HCT116 (cell line): ENCODE measurements around the gene SLC66A2. TPM values are rescaled to one million over a fixed set of nuclear protein-coding genes. Genes with fewer than 3 reads are reported as not detected.
A peak's percentile ranks its signal among the peaks of the same experiment; 100 is the strongest.

Experiments used
- ATAC-seq: fragments of 200-7000 bp; cut with Tn5 transposase; 2 replicates; pipeline ENCODE4 v1.9.1; 2020; ENCODE audit warnings: mild to moderate bottlenecking, moderate library complexity
- BruUV-seq: library from RNA; stranded (reverse); fragments of 400-500 nt; replicated peaks from 2 replicates; lab custom pipeline; 2021; lab: Mats Ljungman, UMichigan
- CTCF ChIA-PET: fragments of 300-600 bp; sonication (Branson Sonifier 250); formaldehyde crosslinking; loops from one replicate; lab custom pipeline; 2021; ENCODE audit warnings: antibody characterized with exemption; lab: Charles Lee
- POLR2A ChIA-PET: fragments of 300-600, 350-600 bp; sonication (Branson Sonifier 250); formaldehyde crosslinking; loops from one replicate; lab custom pipeline; 2021; ENCODE audit warnings: antibody characterized with exemption; lab: Charles Lee
- RAD21 ChIA-PET, 2 experiments: fragments of 300-600 bp; sonication (Branson Sonifier 250); formaldehyde crosslinking; loops; one replicate each; lab custom pipeline; 2023; ENCODE audit warnings: low total read pairs in 2 of 2; ENCODE audit not compliant: uncharacterized antibody in 2 of 2, unreplicated experiment in 2 of 2, low non-redundant PET in 1 of 2; lab: Charles Lee
- DNase-seq: peaks from one replicate; pipeline ENCODE4 v3.0.0-alpha.2; 2010; ENCODE audit warnings: low read depth, low spot score
- H2AFZ ChIP-seq: fragments of 200-600 bp; shearing (Covaris generic), sonication (generic); 2 replicates; pipeline ENCODE4 v1.6.1; 2017; ENCODE audit warnings: low read depth, mixed run types, mixed read lengths, antibody characterized with exemption, low read length; ENCODE audit not compliant: poor library complexity, severe bottlenecking
- H3K27ac ChIP-seq: 2 replicates; pipeline ENCODE4 v1.5.1; 2012; ENCODE audit warnings: low read depth, low read length
- H3K27me3 ChIP-seq: fragments of 200-600 bp; sonication (generic); 2 replicates; pipeline ENCODE4 v1.6.1; 2016; ENCODE audit warnings: mixed run types, low read length, mixed read lengths; ENCODE audit not compliant: insufficient read depth
- H3K36me3 ChIP-seq, 2 experiments: fragments of 200-500 bp in 1 of 2; fragments of 200-600 bp in 1 of 2; sonication (Bioruptor generic) in 1 of 2; sonication (generic) in 1 of 2; 2 replicates each; pipeline versions ENCODE4 v1.5.1 to v1.6.1; 2014 to 2016; ENCODE audit warnings: low read length in 2 of 2, inconsistent platforms in 1 of 2, mixed read lengths in 1 of 2, mixed run types in 1 of 2; ENCODE audit not compliant: insufficient read depth in 2 of 2, control insufficient read depth in 1 of 2
- H3K4me1 ChIP-seq, 2 experiments: fragments of 200-600 bp in 1 of 2; sonication (generic) in 1 of 2; 2 replicates each; pipeline versions ENCODE4 v1.5.1 to v1.6.1; 2012 to 2017; ENCODE audit warnings: low read length in 2 of 2, inconsistent platforms in 1 of 2, mild to moderate bottlenecking in 1 of 2, mixed read lengths in 1 of 2, mixed run types in 1 of 2, moderate library complexity in 1 of 2; ENCODE audit not compliant: insufficient read depth in 2 of 2, control insufficient read depth in 1 of 2
- H3K4me2 ChIP-seq: fragments of 200-600 bp; sonication (generic); 2 replicates; pipeline ENCODE4 v1.6.1; 2017; ENCODE audit warnings: mixed run types, low read length, mixed read lengths
- H3K4me3 ChIP-seq, 2 experiments: fragments of 200-600 bp in 1 of 2; sonication (generic) in 1 of 2; replicated peaks in 1 of 2; 2 replicates each; pipeline ENCODE4 v1.5.1; 2011 to 2016; ENCODE audit warnings: low read length in 2 of 2, control low read depth in 1 of 2, low read depth in 1 of 2, mild to moderate bottlenecking in 1 of 2, mixed read lengths in 1 of 2, mixed run types in 1 of 2
- H3K79me2 ChIP-seq: fragments of 200-600 bp; sonication (generic); 2 replicates; pipeline ENCODE4 v1.6.1; 2017; ENCODE audit warnings: mild to moderate bottlenecking, mixed run types, low read length, moderate library complexity, mixed read lengths; ENCODE audit not compliant: insufficient read depth
- H3K9ac ChIP-seq: fragments of 200-600 bp; sonication (generic); 2 replicates; pipeline ENCODE4 v1.6.1; 2016; ENCODE audit warnings: low read length, mixed read lengths
- H3K9me2 ChIP-seq: fragments of 200-600 bp; sonication (generic), shearing (Covaris generic); 2 replicates; pipeline ENCODE4 v1.6.1; 2017; ENCODE audit warnings: mixed run types, mild to moderate bottlenecking, moderate library complexity; ENCODE audit not compliant: insufficient read depth
- H3K9me3 ChIP-seq, 2 experiments: fragments of 200-500 bp in 1 of 2; fragments of 200-600 bp in 1 of 2; sonication (Bioruptor generic) in 1 of 2; sonication (generic) in 1 of 2; 2 replicates each; pipeline ENCODE4 v1.6.1; 2014 to 2017; ENCODE audit warnings: low read length in 2 of 2, mixed read lengths in 2 of 2, inconsistent platforms in 1 of 2, low read depth in 1 of 2, mild to moderate bottlenecking in 1 of 2, mixed run types in 1 of 2, moderate library complexity in 1 of 2; ENCODE audit not compliant: control insufficient read depth in 1 of 2, insufficient read depth in 1 of 2
- H4K20me1 ChIP-seq: fragments of 200-600 bp; sonication (generic), shearing (Covaris generic); 2 replicates; pipeline ENCODE4 v1.6.1; 2017; ENCODE audit warnings: mixed run types, mild to moderate bottlenecking, moderate library complexity; ENCODE audit not compliant: insufficient read depth
- FOSL1 ChIP-seq: IDR thresholded peaks from 2 replicates; pipeline ENCODE4 v1.6.1; 2012; ENCODE audit warnings: low read depth
- RAD21 ChIP-seq: IDR thresholded peaks from 2 replicates; pipeline ENCODE4 v1.6.1; 2012; ENCODE audit warnings: low read depth, mild to moderate bottlenecking
- ZBTB33 ChIP-seq: IDR thresholded peaks from 2 replicates; pipeline ENCODE4 v1.6.1; 2011; ENCODE audit warnings: mild to moderate bottlenecking, low read length, moderate library complexity; ENCODE audit not compliant: insufficient replicate concordance; ENCODE audit errors: extremely low read depth
- ZFX ChIP-seq: fragments of 450-650 bp; IDR thresholded peaks from 2 replicates; pipeline ENCODE4 v1.6.1; 2017
- intact Hi-C: fragments of 100-400 bp; cut with micrococcal nuclease; formaldehyde crosslinking; loops from 2 replicates; pipeline ENCODE4 v1.10.0; 2022
- total RNA-seq: library from RNA; stranded (reverse); gene quantifications from one replicate; pipeline ENCODE4 v1.2.1, GENCODE V29; 2021; ENCODE audit not compliant: unreplicated experiment

The SLC66A2 gene
- total RNA-seq, 1 experiment from 2014 or later = 44.9 TPM

DNA sequence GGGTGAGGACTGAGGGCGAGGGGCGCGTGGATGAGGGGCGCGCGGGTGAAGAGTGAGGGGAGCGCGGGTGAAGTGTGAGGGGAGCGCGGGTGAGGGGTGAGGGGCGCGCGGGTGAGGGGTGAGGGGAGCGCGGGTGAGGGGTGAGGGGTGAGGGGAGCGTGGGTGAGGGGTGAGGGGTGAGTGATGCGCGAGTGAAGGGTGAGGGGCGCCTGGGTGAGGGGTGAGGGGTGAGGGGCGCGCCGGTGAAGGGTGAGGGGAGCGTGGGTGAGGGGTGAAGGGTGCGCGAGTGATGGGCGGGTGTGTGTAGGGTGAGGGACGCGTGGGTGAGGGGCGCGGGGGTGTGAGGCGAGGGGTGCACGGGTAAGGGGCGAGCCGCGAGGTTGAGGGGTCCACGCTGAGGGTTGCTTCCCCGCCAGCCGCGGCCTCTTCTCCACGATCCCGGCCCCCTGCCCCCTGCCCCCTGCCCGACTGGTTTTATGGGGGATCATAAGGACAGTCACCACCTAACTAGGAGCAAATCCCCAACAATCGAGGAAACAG lies 1.1 kb upstream of the SLC66A2 start:
- Histone ChIP-seq H3K36me3 (peaks cover 0 to 11% of the 10 kb centered on the region in 2 experiments; a peak in 1 of 4 replicates), H3K4me2 (peak overlapping the region; percentile 79), H3K9me3 (no peaks in the 10 kb centered on the region), H3K27me3 (no peaks in the 10 kb centered on the region), H3K9ac (peak overlapping the region; percentile 81), H3K9me2 (no peaks in the 10 kb centered on the region), H3K4me1 (peaks cover 3 to 16% of the 10 kb centered on the region in 2 experiments; a peak in 2 of 4 replicates), H3K79me2 (peaks cover 36% of the 10 kb centered on the region), H4K20me1 (peaks cover 3% of the 10 kb centered on the region; the same call in 1 of the 2 replicates), H2AFZ (no peak overlapping the region), H3K4me3 (peak overlapping the region; percentile 54 to 70), H3K27ac (peak overlapping the region; percentile 69; the same call in 1 of the 2 replicates)
- ChIA-PET POLR2A (interaction anchor here (1.8 kb wide), 1 partner anchor 12 kb away, joined by 7 read pairs; the partner anchor contains the start of gene HSBP1L1), RAD21 (no interaction called here), CTCF (no interaction called here)
- intact Hi-C loops = no loop called here
- no TSS peak for BruUV-seq
- DNase-seq = no peak
- TF ChIP-seq FOSL1 (no peak), ZBTB33 (no peak)
- no peak for ATAC-seq

DNA sequence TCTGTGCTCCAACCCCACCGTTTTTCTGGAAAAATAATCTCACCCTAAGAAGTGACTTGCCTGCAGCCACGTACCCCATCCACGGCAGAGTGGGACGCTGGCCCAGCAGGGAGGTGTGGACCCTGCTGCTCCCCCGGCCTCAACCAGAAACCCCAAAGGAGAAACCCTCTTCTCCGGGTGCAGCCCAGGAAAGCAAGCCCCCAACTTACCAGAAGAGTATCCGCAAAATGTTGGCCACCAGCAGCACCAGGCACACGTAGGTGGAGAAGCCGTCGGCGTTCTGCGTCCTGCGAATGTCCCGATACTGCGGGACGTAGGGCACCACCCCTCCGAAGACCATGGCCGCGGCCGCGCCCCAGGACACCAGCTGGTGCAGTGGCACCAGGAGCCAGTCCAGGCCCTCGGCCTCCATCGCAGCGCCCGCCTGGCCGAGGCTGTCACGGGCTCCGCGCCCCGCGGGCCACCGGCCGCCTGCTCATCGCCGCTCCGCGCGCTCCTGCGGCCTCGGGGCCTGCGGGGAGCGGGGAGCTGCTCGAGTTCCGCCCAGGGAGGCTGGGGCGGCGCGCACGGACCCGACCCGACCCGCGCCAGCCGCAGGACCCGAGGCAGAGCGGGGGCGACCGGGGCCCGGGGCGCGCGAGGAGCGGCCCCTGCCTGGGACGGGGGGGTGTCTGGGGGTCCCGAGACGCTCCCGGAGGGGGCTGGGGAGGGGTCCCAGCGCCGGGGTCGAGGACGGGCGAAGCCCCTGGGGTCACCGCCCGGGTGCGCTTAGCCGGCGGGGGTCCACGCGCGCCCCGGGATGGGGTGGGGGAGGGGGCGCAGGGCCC lies 725 bp downstream of the SLC66A2 start:
- Histone ChIP-seq H3K4me2 (peak overlapping the region; percentile 79), H4K20me1 (peaks cover 3% of the 10 kb centered on the region; the same call in 1 of the 2 replicates), H2AFZ (no peak overlapping the region), H3K4me3 (peak overlapping the region; percentile 63 to 70), H3K27ac (peak overlapping the region; percentile 61; the same call in 1 of the 2 replicates), H3K9me3 (no peaks in the 10 kb centered on the region), H3K27me3 (no peaks in the 10 kb centered on the region), H3K79me2 (peaks cover 52% of the 10 kb centered on the region), H3K36me3 (peaks cover 0 to 11% of the 10 kb centered on the region in 2 experiments; a peak in 1 of 4 replicates), H3K9ac (peak overlapping the region; percentile 81), H3K4me1 (peaks cover 3 to 16% of the 10 kb centered on the region in 2 experiments; a peak in 2 of 4 replicates), H3K9me2 (no peaks in the 10 kb centered on the region)
- TF ChIP-seq ZFX (peak; percentile 65), RAD21 (no peak)
- BruUV-seq = no TSS peak
- peak; percentile 44 for ATAC-seq
- DNase-seq = no peak
- RAD21 ChIA-PET = no interaction called here
- intact Hi-C loops = no loop called here
- CTCF ChIA-PET = no interaction called here
- POLR2A ChIA-PET = interaction anchor here (1.0 to 1.8 kb wide), 2 partner anchors 10 to 14 kb away, joined by 3 to 7 read pairs; partner anchors contain the start of gene HSBP1L1
